Testis (tissue), 3 donors: ENCODE results near the gene GFRA1. TPM values are rescaled to one million over a fixed set of nuclear protein-coding genes. Genes with fewer than 3 reads are reported as not detected.

Source experiments
- DNase-seq: peaks from one replicate; pipeline ENCODE4 v3.0.0-alpha.2; 2019
- H3K27ac ChIP-seq, 2 donors: fragments of 200-600 bp; sonication (generic); one replicate each; pipeline ENCODE4 v1.5.1; 2019
- H3K27me3 ChIP-seq: fragments of 200-600 bp; sonication (generic); one replicate; pipeline ENCODE4 v1.5.1; 2019
- H3K36me3 ChIP-seq: fragments of 200-600 bp; sonication (generic); one replicate; pipeline ENCODE4 v1.5.1; 2017; ENCODE audit warnings: low read depth; ENCODE audit errors: missing control alignments
- H3K4me1 ChIP-seq: fragments of 200-600 bp; sonication (generic); one replicate; pipeline ENCODE4 v1.5.1; 2019
- H3K4me3 ChIP-seq, 2 donors: fragments of 200-600 bp; sonication (generic); one replicate each; pipeline ENCODE4 v1.5.1; 2017 to 2019
- H3K9me3 ChIP-seq: fragments of 200-600 bp; sonication (generic); one replicate; pipeline ENCODE4 v1.5.1; 2017
- CTCF ChIP-seq, 3 experiments: fragments of 450-650 bp in 2 of 3; fragments of 200-600 bp in 1 of 3; sonication (generic) in 1 of 3; IDR thresholded peaks; one replicate each; pipeline ENCODE4 v1.5.1; 2016 to 2019; ENCODE audit warnings: antibody characterized with exemption in 3 of 3, mild to moderate bottlenecking in 2 of 3, moderate library complexity in 1 of 3
- POLR2A ChIP-seq: fragments of 450-650 bp; IDR thresholded peaks from one replicate; pipeline ENCODE4 v1.6.1; 2017; ENCODE audit warnings: antibody characterized with exemption, mild to moderate bottlenecking, moderate library complexity
- WGBS, 2 donors: methylation state at CpG; one replicate each; pipeline ENCODE4 v1.1.5; 2018; 5-methylcytosine and 5-hydroxymethylcytosine counted together
- intact Hi-C: fragments of 100-400 bp; cut with DNase I; formaldehyde crosslinking; loops from one replicate; pipeline ENCODE4 v1.15.1; 2023; ENCODE audit warnings: low total_unique reads
- polyA plus RNA-seq: library from polyadenylated mRNA; stranded (reverse); fragments of 350-450 nt; fragmentation: Illumina TruSeq; extraction: RNeasy Lipid Tissue Mini Kit (QIAGEN cat#74804); gene quantifications from one replicate; pipeline ENCODE4 v1.2.3, GENCODE V29; 2014; ENCODE audit warnings: low read depth, low replicate concordance; ENCODE audit not compliant: insufficient read depth
- total RNA-seq, 2 donors: library from RNA; depleted of rRNA; stranded (reverse); fragments of >200 nt; gene quantifications; one replicate each; pipeline ENCODE4 v1.2.3, GENCODE V29; 2016

Gene GFRA1
- total and polyA plus RNA-seq, 3 donors from 2014 or later: 8.6 to 23.8 (median 17.7) TPM

- H3K9me3 ChIP-seq: no peaks in the 10 kb centered on the region
- no peaks in the 10 kb centered on the region for H3K4me1 ChIP-seq
- no peaks in the 10 kb centered on the region for H3K36me3 ChIP-seq
- H3K27me3 ChIP-seq: no peaks in the 10 kb centered on the region
- H3K4me3 ChIP-seq: no peak overlapping the region
- intact Hi-C loops: no loop called here
- no peak overlapping the region for H3K27ac ChIP-seq
- 89% methylated on average over 6 of the region's 6 CpGs for WGBS, 2 donors
- DNase-seq: no peak
- TF ChIP-seq POLR2A: no peak
- no peak for TF ChIP-seq CTCF (IDR thresholded peaks at IDR 0.05)
These were observed 63.9 kb downstream of the GFRA1 start for GRCh38 chr10:116208956-116209567.

GRCh38 chr10:116207690-116208089 lies 65.3 kb downstream of the GFRA1 start:
- TF ChIP-seq POLR2A: no peak
- TF ChIP-seq CTCF (IDR thresholded peaks at IDR 0.05): no peak
- Histone ChIP-seq H3K27ac (no peak overlapping the region), H3K4me1 (no peaks in the 10 kb centered on the region), H3K27me3 (no peaks in the 10 kb centered on the region), H3K36me3 (no peaks in the 10 kb centered on the region), H3K9me3 (no peaks in the 10 kb centered on the region), H3K4me3 (no peak overlapping the region)
- no peak for DNase-seq
- intact Hi-C loops: no loop called here
- WGBS, 2 donors: 62 to 73% methylated on average over 7 of the region's 7 CpGs

- Histone ChIP-seq H3K27me3 (no peaks in the 10 kb centered on the region), H3K36me3 (no peaks in the 10 kb centered on the region), H3K27ac (no peak overlapping the region), H3K9me3 (no peaks in the 10 kb centered on the region), H3K4me3 (no peak overlapping the region), H3K4me1 (no peaks in the 10 kb centered on the region)
- WGBS, 2 donors: 92 to 96% methylated on average over 4 of the region's 4 CpGs
- no peak for TF ChIP-seq CTCF (IDR thresholded peaks at IDR 0.05)
- no peak for TF ChIP-seq POLR2A
- DNase-seq: no peak
- intact Hi-C loops: no loop called here
These were observed 69.3 kb downstream of the GFRA1 start for GRCh38 chr10:116203661-116204060.

GRCh38 chr10:116201670-116202430 lies 71.2 kb downstream of the GFRA1 start:
- intact Hi-C loops: no loop called here
- H3K4me3 ChIP-seq: no peak overlapping the region
- no peaks in the 10 kb centered on the region for H3K9me3 ChIP-seq
- no peak for DNase-seq
- WGBS, 2 donors: 94 to 97% methylated on average over 7 of the region's 7 CpGs
- TF ChIP-seq CTCF (IDR thresholded peaks at IDR 0.05) (no peak), POLR2A (no peak)
- H3K4me1 ChIP-seq: no peaks in the 10 kb centered on the region
- no peak overlapping the region for H3K27ac ChIP-seq
- no peaks in the 10 kb centered on the region for H3K36me3 ChIP-seq
- H3K27me3 ChIP-seq: no peaks in the 10 kb centered on the region

GRCh38 chr10:116201011-116201410 lies 72.0 kb downstream of the GFRA1 start:
- Histone ChIP-seq H3K27ac (no peak overlapping the region), H3K9me3 (no peaks in the 10 kb centered on the region), H3K27me3 (no peaks in the 10 kb centered on the region), H3K36me3 (no peaks in the 10 kb centered on the region), H3K4me1 (no peaks in the 10 kb centered on the region), H3K4me3 (no peak overlapping the region)
- no peak for TF ChIP-seq CTCF (IDR thresholded peaks at IDR 0.05)
- no peak for TF ChIP-seq POLR2A
- DNase-seq: no peak
- intact Hi-C loops: no loop called here
